Left colon (tissue), 2 donors: ENCODE data around the gene UNC5A. TPM values are rescaled to one million over a fixed set of nuclear protein-coding genes. Genes with fewer than 3 reads are reported as not detected.

ENCODE experiments used
- ATAC-seq: fragments of 200-7000 bp; cut with Tn5 transposase; one replicate; pipeline ENCODE4 v1.9.1; 2020; ENCODE audit warnings: mild to moderate bottlenecking, moderate library complexity
- DNase-seq, 2 donors: peaks; one replicate each; pipeline ENCODE4 v3.0.0-alpha.2; 2020
- intact Hi-C, 2 donors: fragments of 100-400 bp; cut with DNase I in 1 of 2; cut with micrococcal nuclease in 1 of 2; formaldehyde crosslinking; loops; one replicate each; pipeline versions ENCODE4 v1.11.2 to v1.14.0; 2022; cut with DNase I, micrococcal nuclease
- total RNA-seq, 2 donors: library from RNA; stranded (reverse); fragmentation: NEBNext Ultra II Directional; extraction: Animal tissue kit (Norgen Biotek cat#: 25700); gene quantifications; one replicate each; pipeline ENCODE4 v1.2.1, GENCODE V29; 2021
- donor health status: DM: no; HTN: no; CAD: no.
- donor health status: DM: yes; HTN: yes; CAD: no.

UNC5A gene
- total RNA-seq, 2 donors from 2014 or later = not detected

- DNase-seq (no peak), ATAC-seq (no peak)
- intact Hi-C loops = no loop called here
Observed at GRCh38 chr5:176899946-176900779, 89.8 kb downstream of the UNC5A start.

GRCh38 chr5:176900780-176901204 lies 90.4 kb downstream of the UNC5A start:
- ATAC-seq (peak; percentile 13), DNase-seq (no peak)
- intact Hi-C loops = no loop called here

GRCh38 chr5:176901260-176902101 lies 91.1 kb downstream of the UNC5A start:
- DNase-seq (no peak), ATAC-seq (no peak)
- intact Hi-C loops = no loop called here

GRCh38 chr5:176902102-176902814 lies 91.9 kb downstream of the UNC5A start:
- no peak for ATAC-seq
- intact Hi-C loops = no loop called here

GRCh38 chr5:176902911-176903664 lies 92.7 kb downstream of the UNC5A start:
- intact Hi-C loops = no loop called here
- no peak for ATAC-seq
- DNase-seq = no peak

More at GRCh38 chr5:176902102-176902814, 91.9 kb downstream of the UNC5A start:
- no peak for DNase-seq

GRCh38 chr5:176904276-176904675 lies 93.9 kb downstream of the UNC5A start:
- intact Hi-C loops = no loop called here
- ATAC-seq = no peak

GRCh38 chr5:176906126-176906525 lies 95.8 kb downstream of the UNC5A start:
- intact Hi-C loops = no loop called here
- no peak for DNase-seq
- no peak for ATAC-seq

More at GRCh38 chr5:176904276-176904675, 93.9 kb downstream of the UNC5A start:
- DNase-seq = no peak

GRCh38 chr5:176906796-176907195 lies 96.4 kb downstream of the UNC5A start:
- intact Hi-C loops = no loop called here
- DNase-seq (no peak), ATAC-seq (no peak)

GRCh38 chr5:176908675-176909368 lies 98.5 kb downstream of the UNC5A start:
- no peak for ATAC-seq
- no peak for DNase-seq
- intact Hi-C loops = no loop called here

GRCh38 chr5:176912115-176912514 lies 101.8 kb downstream of the UNC5A start:
- intact Hi-C loops = no loop called here
- no peak for ATAC-seq
- no peak for DNase-seq

- no peak for ATAC-seq
Observed at GRCh38 chr5:176915906-176916305, 105.5 kb downstream of the UNC5A start.

GRCh38 chr5:176916337-176916736 lies 106.0 kb downstream of the UNC5A start:
- intact Hi-C loops = no loop called here
- DNase-seq (no peak), ATAC-seq (no peak)

More at GRCh38 chr5:176915906-176916305, 105.5 kb downstream of the UNC5A start:
- DNase-seq = no peak
- intact Hi-C loops = no loop called here

- ATAC-seq (no peak), DNase-seq (no peak)
- intact Hi-C loops = no loop called here
Observed at GRCh38 chr5:176918613-176919012, 108.3 kb downstream of the UNC5A start.

GRCh38 chr5:176921714-176922113 lies 111.4 kb downstream of the UNC5A start:
- DNase-seq = no peak
- intact Hi-C loops = no loop called here
- ATAC-seq = no peak

GRCh38 chr5:176922817-176923216 lies 112.5 kb downstream of the UNC5A start:
- DNase-seq = no peak
- no peak for ATAC-seq
- intact Hi-C loops = no loop called here

- intact Hi-C loops = no loop called here
- DNase-seq = no peak
Observed at GRCh38 chr5:176927562-176927961, 117.2 kb downstream of the UNC5A start.

GRCh38 chr5:176929654-176930053 lies 119.3 kb downstream of the UNC5A start:
- DNase-seq (no peak), ATAC-seq (no peak)
- intact Hi-C loops = no loop called here

More at GRCh38 chr5:176927562-176927961, 117.2 kb downstream of the UNC5A start:
- ATAC-seq = no peak
